DND-41 (cell line): ENCODE measurements around the gene CCNJL.

Source experiments
- EZH2 ChIP-seq: IDR thresholded peaks from 3 replicates; pipeline ENCODE4 v1.6.1; 2012; ENCODE audit warnings: borderline replicate concordance, low read depth, mild to moderate bottlenecking, moderate library complexity, low read length, inconsistent platforms; ENCODE audit not compliant: severe bottlenecking
- TF ChIP-seq, protein P1 (sequence below): IDR thresholded peaks from 2 replicates; pipeline ENCODE4 v1.5.1; 2012; ENCODE audit warnings: borderline replicate concordance, low read length, moderate library complexity, mild to moderate bottlenecking; ENCODE audit not compliant: poor library complexity, severe bottlenecking; ENCODE audit errors: extremely low read depth

DNA sequence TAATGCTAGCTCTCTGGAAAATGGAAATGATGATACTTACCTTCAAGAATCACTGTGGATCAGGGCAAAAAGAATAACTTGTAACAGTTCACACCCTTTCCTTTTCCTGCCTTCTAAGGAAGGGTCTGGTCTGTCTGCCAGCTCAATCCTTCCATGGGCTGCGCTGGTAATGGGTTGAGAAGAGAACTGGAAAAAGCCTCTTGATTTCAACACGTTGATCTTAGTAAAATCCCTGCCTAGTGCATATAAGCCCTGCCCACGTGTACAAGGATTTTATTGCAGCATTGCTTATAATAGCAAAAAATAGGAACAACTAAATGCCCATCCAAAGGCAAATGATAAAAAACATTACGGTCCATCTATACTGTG is 37.6 kb upstream of the CCNJL start:
- TF ChIP-seq, protein P1, sequence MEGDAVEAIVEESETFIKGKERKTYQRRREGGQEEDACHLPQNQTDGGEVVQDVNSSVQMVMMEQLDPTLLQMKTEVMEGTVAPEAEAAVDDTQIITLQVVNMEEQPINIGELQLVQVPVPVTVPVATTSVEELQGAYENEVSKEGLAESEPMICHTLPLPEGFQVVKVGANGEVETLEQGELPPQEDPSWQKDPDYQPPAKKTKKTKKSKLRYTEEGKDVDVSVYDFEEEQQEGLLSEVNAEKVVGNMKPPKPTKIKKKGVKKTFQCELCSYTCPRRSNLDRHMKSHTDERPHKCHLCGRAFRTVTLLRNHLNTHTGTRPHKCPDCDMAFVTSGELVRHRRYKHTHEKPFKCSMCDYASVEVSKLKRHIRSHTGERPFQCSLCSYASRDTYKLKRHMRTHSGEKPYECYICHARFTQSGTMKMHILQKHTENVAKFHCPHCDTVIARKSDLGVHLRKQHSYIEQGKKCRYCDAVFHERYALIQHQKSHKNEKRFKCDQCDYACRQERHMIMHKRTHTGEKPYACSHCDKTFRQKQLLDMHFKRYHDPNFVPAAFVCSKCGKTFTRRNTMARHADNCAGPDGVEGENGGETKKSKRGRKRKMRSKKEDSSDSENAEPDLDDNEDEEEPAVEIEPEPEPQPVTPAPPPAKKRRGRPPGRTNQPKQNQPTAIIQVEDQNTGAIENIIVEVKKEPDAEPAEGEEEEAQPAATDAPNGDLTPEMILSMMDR = no peak
- no peak for TF ChIP-seq EZH2
